Esophagus squamous epithelium (tissue), 5 donors: ENCODE data around the gene MPEG1. TPM values are rescaled to one million over a fixed set of nuclear protein-coding genes. Genes with fewer than 3 reads are reported as not detected.
A peak's percentile ranks its signal among the peaks of the same experiment; 100 is the strongest.

Experiments
- DNase-seq: peaks from one replicate; lab custom pipeline; 2025; lab: John Stamatoyannopoulos, UW
- H3K27ac ChIP-seq, 4 donors: fragments of 200-600 bp; sonication (generic); one replicate each; pipeline ENCODE4 v1.5.1; 2016 to 2019; ENCODE audit warnings: mild to moderate bottlenecking in 1 of 4
- H3K27me3 ChIP-seq, 4 donors: fragments of 200-600 bp; sonication (generic); 1 replicate in 3 of 4; 2 replicates in 1 of 4; pipeline versions ENCODE4 v1.5.1 to v1.6.0; 2017 to 2021; ENCODE audit warnings: antibody characterized with exemption in 1 of 4
- H3K36me3 ChIP-seq, 3 donors: fragments of 200-600 bp; sonication (generic); one replicate each; pipeline ENCODE4 v1.5.1; 2016 to 2019
- H3K4me1 ChIP-seq, 3 donors: fragments of 200-600 bp; sonication (generic); one replicate each; pipeline ENCODE4 v1.5.1; 2017 to 2019
- H3K4me3 ChIP-seq, 4 donors: fragments of 200-600 bp; sonication (generic); 1 replicate in 3 of 4; 2 replicates in 1 of 4; pipeline ENCODE4 v1.5.1; 2016 to 2019; ENCODE audit warnings: mild to moderate bottlenecking in 2 of 4, moderate library complexity in 1 of 4
- H3K9me3 ChIP-seq, 3 donors: fragments of 200-600 bp; sonication (generic); one replicate each; pipeline ENCODE4 v1.5.1; 2016 to 2019
- POLR2A ChIP-seq, 4 donors: fragments of 450-650 bp; IDR thresholded peaks; one replicate each; pipeline ENCODE4 v1.6.1; 2017; ENCODE audit warnings: antibody characterized with exemption in 4 of 4, mild to moderate bottlenecking in 4 of 4, moderate library complexity in 3 of 4
- WGBS, 2 donors: methylation state at CpG; one replicate each; pipeline ENCODE4 v1.1.5; 2018; 5-methylcytosine and 5-hydroxymethylcytosine counted together
- intact Hi-C: fragments of 100-400 bp; cut with DNase I; formaldehyde crosslinking; loops from one replicate; pipeline ENCODE4 v1.15.0; 2022
- total RNA-seq, 4 donors: library from RNA; depleted of rRNA; stranded (reverse); fragments of >200 nt; gene quantifications; one replicate each; pipeline ENCODE4 v1.1.0, GENCODE V29; 2016
- TF ChIP-seq, protein P1 (sequence below), 6 experiments: fragments of 450-650 bp in 4 of 6; fragments of 200-600 bp in 2 of 6; sonication (generic) in 2 of 6; IDR thresholded peaks; one replicate each; pipeline ENCODE4 v1.5.1; 2016 to 2019; ENCODE audit warnings: antibody characterized with exemption in 6 of 6, mild to moderate bottlenecking in 4 of 6, moderate library complexity in 4 of 6
- donor health status: DM: yes; HTN: yes; CAD: no.

MPEG1 gene
- total RNA-seq, 4 donors from 2014 or later, result 0.04 to 19.5 (median 5.1) TPM

DNA sequence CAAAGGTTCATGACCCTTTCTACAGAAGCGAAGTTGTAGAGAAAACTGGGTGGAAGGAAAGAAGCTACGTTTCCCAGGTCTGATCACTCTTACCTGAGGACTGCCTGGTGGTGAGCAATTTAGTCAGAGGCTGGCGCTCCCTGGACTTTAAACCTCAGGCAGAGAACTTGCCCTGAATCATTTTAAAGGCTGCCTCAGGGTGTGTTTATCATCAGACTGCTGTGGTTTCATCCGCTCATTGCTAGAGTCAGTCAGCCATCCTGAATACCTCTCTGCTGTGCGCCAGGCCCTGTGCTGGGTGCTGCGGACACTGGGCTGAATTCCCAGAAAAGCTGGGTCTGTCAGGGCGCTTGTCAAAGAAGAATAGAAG is 38.1 kb downstream of the MPEG1 start:
- H3K27ac ChIP-seq, result peak overlapping the region; percentile 49 to 89 (median 68)
- TF ChIP-seq POLR2A (IDR thresholded peaks at IDR 0.05), result no peak
- TF ChIP-seq, protein P1, sequence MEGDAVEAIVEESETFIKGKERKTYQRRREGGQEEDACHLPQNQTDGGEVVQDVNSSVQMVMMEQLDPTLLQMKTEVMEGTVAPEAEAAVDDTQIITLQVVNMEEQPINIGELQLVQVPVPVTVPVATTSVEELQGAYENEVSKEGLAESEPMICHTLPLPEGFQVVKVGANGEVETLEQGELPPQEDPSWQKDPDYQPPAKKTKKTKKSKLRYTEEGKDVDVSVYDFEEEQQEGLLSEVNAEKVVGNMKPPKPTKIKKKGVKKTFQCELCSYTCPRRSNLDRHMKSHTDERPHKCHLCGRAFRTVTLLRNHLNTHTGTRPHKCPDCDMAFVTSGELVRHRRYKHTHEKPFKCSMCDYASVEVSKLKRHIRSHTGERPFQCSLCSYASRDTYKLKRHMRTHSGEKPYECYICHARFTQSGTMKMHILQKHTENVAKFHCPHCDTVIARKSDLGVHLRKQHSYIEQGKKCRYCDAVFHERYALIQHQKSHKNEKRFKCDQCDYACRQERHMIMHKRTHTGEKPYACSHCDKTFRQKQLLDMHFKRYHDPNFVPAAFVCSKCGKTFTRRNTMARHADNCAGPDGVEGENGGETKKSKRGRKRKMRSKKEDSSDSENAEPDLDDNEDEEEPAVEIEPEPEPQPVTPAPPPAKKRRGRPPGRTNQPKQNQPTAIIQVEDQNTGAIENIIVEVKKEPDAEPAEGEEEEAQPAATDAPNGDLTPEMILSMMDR (IDR thresholded peaks at IDR 0.05), result no peak
- 29 to 32% methylated on average over 3 to 4 of the region's 7 CpGs for WGBS, 2 donors
- H3K36me3 ChIP-seq, result no peaks in the 10 kb centered on the region
- H3K27me3 ChIP-seq, result peaks cover 0 to 7% (median 0%) of the 10 kb centered on the region in 4 donors
- intact Hi-C loops, result loop anchor here (5.0 kb wide), 1 partner anchor 33 kb away; no protein-coding TSS in a partner anchor
- peak overlapping the region in 1 of 4 donors; percentile 19 for H3K4me3 ChIP-seq
- no peak for DNase-seq
- peaks cover 19 to 43% (median 26%) of the 10 kb centered on the region in 3 donors for H3K4me1 ChIP-seq
- no peaks in the 10 kb centered on the region for H3K9me3 ChIP-seq

- DNase-seq, result no peak
- intact Hi-C loops, result loop anchor here (5.0 kb wide), 1 partner anchor 33 kb away; no protein-coding TSS in a partner anchor
- H3K27ac ChIP-seq, result peak overlapping the region; percentile 49 to 89 (median 78)
- no peaks in the 10 kb centered on the region for H3K36me3 ChIP-seq
- WGBS, 2 donors, result 21 to 28% methylated on average over 5 to 7 of the region's 7 CpGs
- TF ChIP-seq, protein P1 (IDR thresholded peaks at IDR 0.05), result no peak
- peak in 2 of 4 donors; percentile 27 to 29 for TF ChIP-seq POLR2A (IDR thresholded peaks at IDR 0.05)
- H3K4me3 ChIP-seq, result peak overlapping the region; percentile 56 to 90 (median 68)
- peaks cover 19 to 43% (median 26%) of the 10 kb centered on the region in 3 donors for H3K4me1 ChIP-seq
- peaks cover 0 to 7% (median 0%) of the 10 kb centered on the region in 4 donors for H3K27me3 ChIP-seq
- H3K9me3 ChIP-seq, result no peaks in the 10 kb centered on the region
These were observed 38.6 kb downstream of the MPEG1 start for GRCh38 chr11:59173964-59174663.

DNA sequence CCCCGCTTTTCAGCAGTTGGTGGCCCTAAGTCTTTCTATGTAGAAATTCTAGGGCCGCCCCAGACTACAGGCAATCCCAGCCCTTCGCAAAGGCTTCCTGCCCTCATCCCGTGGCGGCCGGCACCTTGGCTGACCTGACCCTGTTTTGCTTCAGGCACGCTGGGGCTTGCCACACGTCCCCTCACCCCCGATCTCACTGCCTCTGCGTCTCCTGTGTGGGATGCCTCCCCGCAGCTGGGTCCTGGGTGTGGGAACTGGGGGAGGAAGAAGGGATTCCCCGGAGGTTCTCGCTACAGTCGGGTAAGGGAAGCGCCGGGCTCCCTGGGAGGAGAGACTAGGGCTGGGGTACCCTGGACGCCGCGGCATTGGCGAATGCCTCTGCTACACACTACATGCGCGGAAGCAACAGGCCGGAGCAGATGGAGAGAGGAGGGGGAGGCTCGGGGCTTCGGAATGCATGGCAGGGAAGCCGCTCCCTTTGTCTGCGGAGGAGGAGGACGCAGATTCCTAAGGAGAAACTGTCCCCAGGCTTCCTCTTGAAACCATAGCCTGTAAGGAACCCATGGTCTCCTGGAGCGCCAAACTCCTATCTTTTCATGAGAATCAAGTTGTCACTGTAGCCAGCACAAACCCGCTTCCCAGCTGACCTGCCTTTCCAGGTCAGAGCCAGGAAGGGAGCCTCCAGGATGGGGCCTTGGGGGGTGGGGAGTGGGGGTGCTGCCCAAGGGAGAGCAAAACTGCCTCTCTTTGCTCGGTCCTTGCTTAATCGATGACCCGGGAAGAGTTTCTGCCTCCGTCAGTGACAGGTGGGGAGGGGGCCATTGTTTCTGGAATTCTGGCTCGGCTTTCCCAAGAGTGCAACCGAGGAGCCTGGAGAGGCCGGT is 39.4 kb downstream of the MPEG1 start:
- intact Hi-C loops, result loop anchor here (5.0 kb wide), 1 partner anchor 34 kb away; no protein-coding TSS in a partner anchor
- no peak for TF ChIP-seq POLR2A (IDR thresholded peaks at IDR 0.05)
- TF ChIP-seq, protein P1 (IDR thresholded peaks at IDR 0.05), result no peak

DNA sequence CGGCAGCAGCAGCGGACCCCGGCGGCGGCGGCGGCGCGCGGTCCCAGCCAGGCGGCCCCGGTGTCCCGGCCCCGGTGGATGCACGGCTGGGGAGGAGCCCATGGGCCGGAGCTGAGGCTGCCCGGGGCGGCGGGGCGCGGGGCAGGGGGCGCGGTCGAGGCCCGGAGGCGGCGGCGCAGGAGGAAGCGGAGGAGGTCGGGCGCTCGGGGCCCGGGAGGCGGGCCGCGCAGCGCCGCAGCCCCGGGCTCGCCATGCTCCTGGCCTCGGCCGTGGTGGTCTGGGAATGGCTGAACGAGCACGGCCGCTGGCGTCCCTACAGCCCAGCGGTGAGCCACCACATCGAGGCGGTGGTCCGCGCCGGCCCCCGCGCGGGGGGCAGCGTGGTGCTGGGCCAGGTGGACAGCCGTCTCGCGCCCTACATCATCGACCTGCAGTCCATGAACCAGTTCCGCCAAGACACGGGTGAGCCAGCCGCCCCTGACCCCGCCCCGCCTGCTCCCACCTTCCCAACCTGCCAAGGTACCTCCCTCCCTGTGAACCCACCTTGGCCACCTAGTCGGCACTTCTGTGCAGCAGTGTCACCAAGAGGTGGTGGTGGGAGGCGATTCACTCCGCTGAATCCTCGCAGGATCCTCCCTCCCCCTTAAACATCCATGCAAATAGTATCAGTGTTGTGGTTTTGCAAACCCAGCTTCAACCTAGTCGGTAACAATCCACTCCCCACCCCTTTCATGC is 40.2 kb downstream of the MPEG1 start:
- intact Hi-C loops, result loop anchor here (5.0 kb wide), 1 partner anchor 35 kb away; no protein-coding TSS in a partner anchor
- WGBS, 2 donors, result 0% methylated on average over 20 to 22 of the region's 70 CpGs

More for the DNA sequence above, 39.4 kb downstream of the MPEG1 start:
- WGBS, 2 donors, result 8 to 16% methylated on average over 13 to 19 of the region's 37 CpGs
- Histone ChIP-seq H3K9me3 (no peaks in the 10 kb centered on the region), H3K27me3 (peaks cover 0 to 7% (median 0%) of the 10 kb centered on the region in 4 donors), H3K27ac (peak overlapping the region; percentile 49 to 89 (median 78)), H3K36me3 (no peaks in the 10 kb centered on the region), H3K4me3 (peak overlapping the region; percentile 56 to 90 (median 68)), H3K4me1 (peaks cover 19 to 43% (median 26%) of the 10 kb centered on the region in 3 donors)
- DNase-seq, result no peak

More for the DNA sequence above, 40.2 kb downstream of the MPEG1 start:
- TF ChIP-seq POLR2A (IDR thresholded peaks at IDR 0.05), result peak in 1 of 4 donors; percentile 4
- TF ChIP-seq, protein P1 (IDR thresholded peaks at IDR 0.05), result no peak
- Histone ChIP-seq H3K27me3 (peaks cover 0 to 12% (median 0%) of the 10 kb centered on the region in 4 donors), H3K36me3 (no peaks in the 10 kb centered on the region), H3K4me3 (peak overlapping the region; percentile 56 to 90 (median 68)), H3K27ac (peak overlapping the region; percentile 49 to 89 (median 78)), H3K4me1 (peaks cover 19 to 43% (median 26%) of the 10 kb centered on the region in 3 donors), H3K9me3 (no peaks in the 10 kb centered on the region)
- no peak for DNase-seq
